ENCODE data around the gene WNK2. TPM values are rescaled to one million over a fixed set of nuclear protein-coding genes. Genes with fewer than 3 reads are reported as not detected.

Gene WNK2
- total RNA-seq, 1 donor from 2014 or later, result 1.0 TPM

- no peak overlapping the region for H3K4me3 ChIP-seq (ENCODE audit: low read depth, low read length)
- no peak for DNase-seq (ENCODE audit: low read depth)
- TF ChIP-seq CTCF (conservative IDR thresholded peaks at IDR 0.05; ENCODE audit: low read depth, low read length), result no peak
These were observed 68.3 kb downstream of the WNK2 start for GRCh38 chr9:93252116-93252780.

GRCh38 chr9:93252781-93253530 lies 69.0 kb downstream of the WNK2 start:
- no peak for TF ChIP-seq CTCF (conservative IDR thresholded peaks at IDR 0.05; ENCODE audit: low read depth, low read length)
- no peak overlapping the region for H3K4me3 ChIP-seq (ENCODE audit: low read depth, low read length)
- DNase-seq (ENCODE audit: low read depth), result no peak

GRCh38 chr9:93253633-93254032 lies 69.7 kb downstream of the WNK2 start:
- no peak for TF ChIP-seq CTCF (conservative IDR thresholded peaks at IDR 0.05; ENCODE audit: low read depth, low read length)
- DNase-seq (ENCODE audit: low read depth), result no peak
- no peak overlapping the region for H3K4me3 ChIP-seq (ENCODE audit: low read depth, low read length)

- H3K4me3 ChIP-seq (ENCODE audit: low read depth, low read length), result no peak overlapping the region
- DNase-seq (ENCODE audit: low read depth), result no peak
- no peak for TF ChIP-seq CTCF (conservative IDR thresholded peaks at IDR 0.05; ENCODE audit: low read depth, low read length)
These were observed 70.1 kb downstream of the WNK2 start for GRCh38 chr9:93254061-93254481.

GRCh38 chr9:93254806-93255493 lies 71.0 kb downstream of the WNK2 start:
- H3K4me3 ChIP-seq (ENCODE audit: low read depth, low read length), result no peak overlapping the region
- no peak for DNase-seq (ENCODE audit: low read depth)
- TF ChIP-seq CTCF (conservative IDR thresholded peaks at IDR 0.05; ENCODE audit: low read depth, low read length), result no peak

- H3K4me3 ChIP-seq (ENCODE audit: low read depth, low read length), result no peak overlapping the region
- no peak for TF ChIP-seq CTCF (conservative IDR thresholded peaks at IDR 0.05; ENCODE audit: low read depth, low read length)
- no peak for DNase-seq (ENCODE audit: low read depth)
These were observed 71.5 kb downstream of the WNK2 start for GRCh38 chr9:93255494-93255867.
